Measurements from ENCODE around the gene RCOR3.
"Not testable (repeated sequence)": the region's sequence is repeated elsewhere in the genome, so short reads cannot be mapped to it uniquely, and the experiment has no call there.

The RCOR3 gene
- total RNA-seq: 69.5 to 72.6 reads per million in 2 donors

DNA sequence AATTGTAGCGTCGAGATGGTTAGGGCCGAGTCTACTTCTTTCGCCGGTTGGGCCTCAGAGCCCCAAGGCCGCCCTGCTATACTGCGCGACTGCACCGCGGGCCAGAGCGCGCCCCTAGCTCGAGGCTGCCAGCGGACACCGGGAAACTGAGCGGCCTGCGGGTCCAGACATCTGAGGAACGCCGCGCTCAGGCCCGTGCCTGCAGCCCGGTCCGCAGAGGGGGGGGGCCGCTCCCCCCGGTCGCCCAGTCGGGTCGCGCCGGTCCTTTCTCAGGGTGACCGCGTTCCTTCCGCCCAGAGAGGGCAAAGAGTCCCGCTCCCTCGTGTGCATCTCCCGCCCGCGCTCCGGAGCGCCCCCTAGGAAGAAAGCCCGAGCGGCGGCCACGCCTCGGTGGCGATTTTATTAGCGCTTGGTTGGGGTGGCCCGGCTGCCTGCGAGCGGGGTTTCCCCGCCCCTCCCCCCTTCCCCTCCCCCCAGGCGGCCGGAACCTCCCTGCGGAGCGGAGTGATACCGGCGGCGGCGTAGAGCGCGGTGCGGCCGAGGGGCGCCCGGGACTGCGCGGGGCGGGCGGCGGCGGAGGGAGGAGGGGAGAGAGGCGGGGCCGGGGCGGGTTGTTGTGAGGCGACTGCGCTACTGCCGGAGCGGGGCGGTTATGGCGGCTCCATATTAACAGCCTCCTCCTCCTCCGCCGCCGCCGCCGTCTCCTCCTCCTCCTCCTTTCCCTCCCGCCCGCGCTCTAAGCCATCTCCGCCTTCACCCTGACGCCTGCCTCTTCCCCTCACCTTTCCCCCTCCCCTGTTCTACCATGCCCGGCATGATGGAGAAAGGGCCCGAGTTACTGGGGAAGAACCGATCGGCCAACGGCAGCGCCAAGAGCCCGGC is at the start of gene RCOR3:
RCOR3 (plus strand) TSS at position 611 of the 882 bp plus-strand sequence; CDS start at position 806, 195 bp downstream.
- DNase-seq: peak; percentile 81

GRCh38 chr1:211210052-211210451 is 49.1 kb upstream of the RCOR3 start:
- no peak for DNase-seq

GRCh38 chr1:211210965-211211364 is 48.2 kb upstream of the RCOR3 start:
- DNase-seq: no peak

DNA sequence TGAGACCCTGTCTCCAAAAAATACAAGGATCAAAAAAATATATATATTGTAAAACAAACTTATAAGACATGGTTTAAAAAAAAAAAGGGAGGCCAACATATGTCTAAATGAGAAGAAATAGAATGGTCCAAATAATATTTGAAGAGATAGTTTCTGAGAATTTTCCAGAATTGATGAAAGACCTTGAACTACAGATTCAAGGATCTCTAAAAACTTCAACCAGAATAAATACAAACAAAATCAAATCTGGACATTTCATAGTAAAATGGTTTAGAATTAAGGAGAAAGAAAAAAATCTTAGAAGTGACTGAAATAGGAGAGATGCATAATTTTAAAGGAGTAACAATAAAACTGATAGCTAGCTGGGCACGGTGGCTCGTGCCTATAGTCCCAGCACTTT is 45.5 kb upstream of the RCOR3 start:
- no peak for DNase-seq

DNA sequence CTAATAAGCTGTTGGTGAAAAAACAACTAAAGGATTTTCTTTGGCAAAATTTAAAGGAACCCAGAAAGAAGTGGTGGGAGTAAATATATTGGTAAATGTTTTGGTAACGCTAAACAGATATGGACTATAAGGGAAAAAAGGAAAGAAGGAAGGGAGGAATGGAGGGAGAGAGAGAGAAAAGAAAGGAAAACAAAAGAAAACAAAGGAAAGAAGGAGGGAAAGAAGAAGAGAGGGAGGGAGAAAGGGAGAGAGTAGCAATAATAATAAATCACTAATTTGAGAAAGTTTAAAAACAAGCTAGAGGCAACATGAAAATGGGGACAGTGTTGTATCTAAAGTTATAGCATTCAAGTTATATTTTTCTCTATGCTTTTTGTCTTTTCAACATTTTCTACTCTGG is 43.6 kb upstream of the RCOR3 start:
- no peak for DNase-seq

DNA sequence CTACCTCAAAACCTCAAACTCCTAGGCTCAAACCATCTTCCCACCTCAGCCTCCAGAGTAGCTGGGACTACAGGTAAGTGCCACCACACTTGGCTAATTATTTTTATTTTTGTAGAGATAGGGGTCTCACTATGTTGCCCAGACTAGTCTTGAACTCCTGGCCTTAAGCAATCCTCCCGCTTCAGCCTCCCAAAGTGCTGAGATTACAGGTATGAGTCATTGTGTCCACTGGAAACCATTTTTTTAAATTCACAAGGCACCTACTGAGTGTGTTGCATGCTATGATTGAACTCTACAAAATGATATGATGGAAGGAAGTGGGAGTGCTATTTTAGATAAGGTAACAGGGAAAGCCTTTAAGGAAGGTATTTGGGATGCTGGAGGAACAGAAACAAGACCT is 41.8 kb upstream of the RCOR3 start:
- no peak for DNase-seq

- DNase-seq: not testable (repeated sequence)
Observed at GRCh38 chr1:211222469-211223234, 36.5 kb upstream of the RCOR3 start.

DNA sequence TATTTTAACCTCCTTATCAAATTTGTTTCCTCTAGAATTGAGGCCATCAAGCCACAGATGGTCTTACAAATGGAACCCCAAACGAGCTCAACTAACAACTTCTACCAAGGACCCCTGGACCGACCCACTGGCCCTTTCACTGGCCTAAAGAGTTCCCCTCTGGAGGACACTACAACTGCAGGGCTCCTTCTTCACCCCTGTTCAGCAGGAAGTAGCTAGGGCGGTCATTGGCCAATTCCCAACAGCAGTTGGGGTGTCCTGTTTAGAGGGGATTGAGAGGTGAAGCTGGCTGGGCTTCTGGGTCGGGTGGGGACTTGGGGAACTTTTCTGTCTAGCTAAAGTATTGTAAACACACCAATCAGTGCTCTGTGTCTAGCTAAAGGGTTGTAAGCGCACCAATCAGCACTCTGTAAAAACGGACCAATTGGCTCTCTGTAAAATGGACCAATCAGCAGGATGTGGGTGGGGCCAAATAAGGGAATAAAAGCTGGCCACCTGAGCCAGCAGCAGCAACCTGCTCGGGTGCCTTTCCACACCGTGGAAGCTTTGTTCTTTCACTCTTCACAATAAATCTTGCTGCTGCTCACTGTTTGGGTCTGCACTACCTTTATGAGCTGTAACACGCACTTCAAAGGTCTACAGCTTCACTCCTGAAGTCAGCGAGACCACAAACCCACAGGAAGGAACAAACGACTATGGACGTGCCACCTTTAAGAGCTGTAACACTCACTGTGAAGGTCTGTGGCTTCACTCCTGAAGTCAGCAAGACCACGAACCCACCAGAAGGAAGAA is 30.4 kb upstream of the RCOR3 start:
- DNase-seq: not testable (repeated sequence)

GRCh38 chr1:211229365-211229759 is 29.8 kb upstream of the RCOR3 start:
- DNase-seq: no peak

- no peak for DNase-seq
Observed at GRCh38 chr1:211231873-211232272, 27.3 kb upstream of the RCOR3 start.

GRCh38 chr1:211236633-211237320 is 22.4 kb upstream of the RCOR3 start:
- no peak for DNase-seq

DNA sequence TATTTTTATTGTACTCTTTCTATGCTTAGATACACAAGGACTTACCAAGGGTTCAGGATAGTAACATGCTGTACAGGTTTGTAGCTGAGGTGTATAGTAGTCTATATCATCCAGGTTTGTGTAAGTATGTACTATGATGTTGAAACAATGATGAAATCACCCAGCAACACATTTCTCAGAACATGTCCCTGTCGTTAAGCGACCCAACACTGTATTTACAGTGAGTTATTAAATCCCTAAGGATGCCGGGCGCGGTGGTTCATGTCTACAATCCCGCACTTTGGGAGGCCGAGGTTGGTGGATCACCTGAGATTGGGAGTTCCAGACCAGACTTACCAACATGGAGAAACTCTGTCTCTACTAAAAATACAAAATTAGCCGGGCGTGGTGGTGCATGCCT is 21.6 kb upstream of the RCOR3 start:
- DNase-seq: no peak

DNA sequence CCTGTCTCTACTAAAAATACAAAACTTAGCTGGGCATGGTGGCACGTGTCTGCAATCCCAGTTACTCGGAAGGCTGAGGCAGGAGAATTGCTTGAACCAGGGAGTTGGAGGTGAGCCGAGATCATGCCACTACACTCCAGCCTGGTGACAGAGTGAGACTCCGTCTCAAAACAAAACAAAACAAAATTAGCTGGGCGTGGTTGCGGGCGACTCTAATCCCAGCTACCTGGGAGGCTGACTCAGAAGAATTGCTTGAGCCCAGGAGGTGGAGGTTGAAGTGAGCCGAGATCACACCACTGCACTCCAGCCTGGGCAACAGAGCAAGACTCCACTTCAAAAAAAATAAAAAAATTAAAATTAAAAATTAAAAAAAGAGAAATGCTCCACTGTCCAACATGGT is 18.6 kb upstream of the RCOR3 start:
- DNase-seq: not testable (repeated sequence)

- DNase-seq: no peak
Observed at GRCh38 chr1:211241071-211241470, 18.1 kb upstream of the RCOR3 start.

DNA sequence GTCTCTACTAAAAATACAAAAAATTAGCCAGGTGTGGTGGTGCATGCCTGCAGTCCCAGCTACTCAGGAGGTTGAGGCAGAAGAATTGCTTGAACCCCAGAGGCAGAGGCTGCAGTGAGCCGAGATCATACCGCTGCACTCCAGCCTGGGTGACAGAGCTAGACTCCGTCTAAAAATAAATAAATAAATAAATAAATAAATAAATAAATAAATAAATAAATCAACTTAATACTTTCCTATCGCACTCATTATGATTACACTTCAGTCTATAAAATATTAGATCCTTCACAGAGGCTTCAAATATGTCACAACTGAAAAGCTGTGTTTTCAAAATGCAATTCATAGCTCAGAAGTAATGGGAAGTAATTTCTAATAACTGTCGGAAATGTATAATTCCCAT is 15.5 kb upstream of the RCOR3 start:
- not testable (repeated sequence) for DNase-seq

DNA sequence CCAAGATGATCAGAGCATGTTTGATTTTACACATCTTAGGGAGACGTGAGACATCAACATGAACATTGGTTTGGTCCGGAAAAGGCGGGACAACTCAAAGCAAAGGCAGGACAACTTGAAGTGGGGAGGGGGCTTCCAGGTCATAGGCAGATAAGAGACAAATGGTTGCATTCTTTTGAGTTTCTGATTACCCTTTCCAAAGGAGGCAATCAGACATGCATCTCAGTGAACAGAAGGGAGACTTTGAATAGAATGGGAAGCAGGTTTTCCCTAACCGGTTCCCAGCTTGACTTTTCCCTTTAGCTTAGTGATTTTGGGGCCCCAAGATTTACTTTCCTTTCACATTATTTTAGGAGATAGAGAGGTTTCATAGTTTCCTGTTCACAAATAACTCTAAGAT is 12.6 kb upstream of the RCOR3 start:
- DNase-seq: not testable (repeated sequence)

DNA sequence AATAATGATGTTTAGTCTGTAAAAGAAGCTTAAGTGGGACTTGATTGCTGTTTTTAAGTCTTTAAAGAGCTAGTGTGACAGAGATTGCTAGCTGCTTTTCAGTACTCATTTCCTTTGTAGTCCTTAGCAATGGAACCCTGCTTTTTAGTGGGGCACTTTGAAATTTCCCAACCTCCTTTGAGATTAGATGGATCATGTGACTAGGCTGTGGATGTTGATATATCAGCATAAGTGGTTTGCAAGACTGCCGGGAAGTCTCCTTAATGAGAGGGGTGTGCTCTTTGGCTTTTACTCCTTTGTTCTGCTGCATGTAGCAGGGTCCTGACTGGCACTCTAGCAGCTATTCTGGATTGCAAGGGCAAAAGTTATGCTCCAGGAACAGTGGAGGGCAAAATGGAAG is 11.2 kb upstream of the RCOR3 start:
- no peak for DNase-seq

GRCh38 chr1:211249611-211250010 is 9.6 kb upstream of the RCOR3 start:
- DNase-seq: not testable (repeated sequence)

- DNase-seq: no peak
Observed at GRCh38 chr1:211257826-211258225, 1.3 kb upstream of the RCOR3 start.

GRCh38 chr1:211258310-211258755 is 833 bp upstream of the RCOR3 start:
- peak; percentile 18 for DNase-seq

- DNase-seq: peak; percentile 57
Observed at GRCh38 chr1:211259638-211260126, 516 bp downstream of the RCOR3 start.

All from activated gamma-delta T cell (primary cell).